ENCODE data around the gene PHC3.

Gene PHC3

DNA sequence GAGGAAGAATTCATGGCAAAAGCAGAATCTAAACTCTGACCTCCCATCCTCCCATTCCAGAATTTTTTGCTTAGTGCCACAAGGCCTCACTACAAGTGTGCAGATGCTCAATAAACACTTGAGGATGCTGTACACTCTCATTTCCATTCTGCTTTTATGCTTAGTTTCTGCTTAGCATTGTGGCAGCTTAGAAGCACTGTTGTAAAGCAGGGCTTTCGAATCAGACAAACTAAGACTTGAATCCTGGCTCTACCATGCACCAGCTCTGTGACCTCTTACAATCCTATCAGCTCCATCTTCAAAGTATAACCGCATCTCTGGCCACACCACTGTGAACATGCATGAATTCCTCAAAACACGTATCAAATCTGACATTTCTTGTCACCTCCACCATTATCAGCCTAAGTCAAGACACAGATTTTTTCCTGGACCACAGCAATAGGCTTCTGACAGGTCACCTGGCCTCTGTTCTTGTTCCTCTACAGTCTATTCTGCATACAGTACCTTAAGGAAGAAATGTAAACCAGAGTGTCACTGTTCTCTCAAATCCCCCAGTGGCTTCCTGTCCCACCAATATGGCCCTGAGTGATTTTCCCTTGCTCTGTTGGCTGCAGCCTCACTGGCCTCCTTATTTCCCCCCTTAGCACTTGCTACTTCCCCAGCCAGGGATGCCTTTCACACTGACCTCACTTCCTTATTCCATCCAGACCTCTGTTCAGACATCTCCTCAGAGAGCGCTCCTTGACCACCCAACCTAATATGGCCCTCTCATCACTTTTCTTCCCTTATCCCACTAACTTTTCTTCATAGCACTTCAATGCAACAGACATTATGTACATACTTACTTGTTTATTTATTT lies 8.1 kb upstream of the PHC3 start:
- no peak for DNase-seq

GRCh38 chr3:170180079-170180907 lies 1.2 kb downstream of the PHC3 start:
- DNase-seq: no peak

GRCh38 chr3:170179432-170179831 lies 2.1 kb downstream of the PHC3 start:
- no peak for DNase-seq

DNA sequence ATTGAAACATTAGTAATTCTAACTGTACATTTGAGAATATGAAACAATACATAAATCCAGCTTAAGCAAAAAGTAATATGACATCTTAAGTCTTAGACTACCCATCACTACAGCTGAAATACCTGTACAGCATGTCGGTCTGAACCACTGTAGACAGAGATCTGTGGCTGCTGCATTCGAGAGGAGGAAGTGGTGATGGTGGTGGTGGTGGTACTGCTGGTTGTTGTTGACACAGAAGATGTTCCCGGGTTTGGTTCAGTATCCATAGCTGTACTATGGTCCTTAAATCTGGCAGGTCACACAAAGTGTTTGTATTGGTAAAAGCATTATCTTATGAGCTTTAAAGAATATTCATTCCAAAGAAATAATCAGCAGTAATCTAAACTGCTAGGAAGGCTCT lies 2.9 kb downstream of the PHC3 start:
- no peak for DNase-seq

GRCh38 chr3:170171563-170171962 lies 10.0 kb downstream of the PHC3 start:
- no peak for DNase-seq

GRCh38 chr3:170164717-170165116 lies 16.8 kb downstream of the PHC3 start:
- no peak for DNase-seq

- DNase-seq: no peak
Observed at GRCh38 chr3:170163956-170164645, 17.4 kb downstream of the PHC3 start.

DNA sequence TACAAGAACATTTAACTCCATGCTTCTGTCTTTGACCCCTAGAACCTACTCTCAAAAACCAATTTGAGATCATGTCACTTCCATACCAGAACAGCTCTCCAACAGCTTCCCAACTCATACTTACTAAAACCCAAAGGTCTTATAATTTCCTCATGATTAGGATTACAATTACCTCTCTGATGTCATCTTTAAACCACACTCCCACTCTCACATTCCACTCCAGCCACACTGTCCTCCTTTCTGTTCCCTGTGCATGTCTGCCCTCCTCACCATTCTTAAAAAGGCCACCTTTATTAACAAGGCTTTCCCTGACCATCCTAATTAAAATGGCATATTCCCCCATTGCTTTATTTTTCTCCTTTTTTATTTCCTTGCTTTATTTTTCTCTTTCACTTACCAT lies 18.9 kb downstream of the PHC3 start:
- no peak for DNase-seq

DNA sequence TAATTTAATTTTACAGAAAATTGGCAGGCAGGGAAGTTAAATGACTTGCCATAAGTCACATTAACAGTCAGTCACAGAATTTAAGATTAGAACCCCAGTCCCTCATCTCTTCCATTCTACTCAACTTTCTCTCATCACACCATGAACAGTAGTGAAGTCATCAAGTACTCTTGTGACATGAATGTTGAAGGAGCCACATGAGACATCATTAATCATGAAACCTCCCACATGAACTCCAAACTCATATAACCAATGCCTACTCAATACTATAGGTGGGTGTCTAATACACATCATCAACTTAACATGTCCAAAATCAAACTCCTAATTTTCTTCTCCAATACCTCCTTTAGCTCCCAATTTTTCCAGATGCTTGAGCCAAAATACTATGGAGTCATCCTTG lies 19.5 kb downstream of the PHC3 start:
- DNase-seq: no peak

- DNase-seq: no peak
Observed at GRCh38 chr3:170159933-170160332, 21.6 kb downstream of the PHC3 start.

- DNase-seq: no peak
Observed at GRCh38 chr3:170159459-170159858, 22.1 kb downstream of the PHC3 start.

DNA sequence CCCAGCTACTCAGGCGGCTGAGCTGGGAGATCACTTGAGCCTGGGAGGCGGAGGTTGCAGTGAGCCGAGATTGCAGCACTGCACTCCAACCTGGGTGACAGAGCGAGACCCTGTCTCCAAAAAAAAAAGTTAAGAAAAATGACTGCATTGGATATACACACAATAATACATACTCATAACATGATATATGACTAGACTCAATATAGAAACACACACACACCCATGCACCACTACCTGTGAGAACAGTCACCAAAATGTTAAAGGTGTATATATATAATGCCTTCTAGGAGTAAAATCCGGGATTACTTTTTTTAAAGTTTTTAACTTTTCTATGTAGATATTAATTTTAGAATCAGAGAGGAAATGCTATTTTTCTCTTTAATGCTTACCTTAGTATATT lies 25.9 kb downstream of the PHC3 start:
- DNase-seq: no peak

- no peak for DNase-seq
Observed at GRCh38 chr3:170154569-170155143, 26.9 kb downstream of the PHC3 start.

GRCh38 chr3:170154084-170154483 lies 27.4 kb downstream of the PHC3 start:
- no peak for DNase-seq

DNA sequence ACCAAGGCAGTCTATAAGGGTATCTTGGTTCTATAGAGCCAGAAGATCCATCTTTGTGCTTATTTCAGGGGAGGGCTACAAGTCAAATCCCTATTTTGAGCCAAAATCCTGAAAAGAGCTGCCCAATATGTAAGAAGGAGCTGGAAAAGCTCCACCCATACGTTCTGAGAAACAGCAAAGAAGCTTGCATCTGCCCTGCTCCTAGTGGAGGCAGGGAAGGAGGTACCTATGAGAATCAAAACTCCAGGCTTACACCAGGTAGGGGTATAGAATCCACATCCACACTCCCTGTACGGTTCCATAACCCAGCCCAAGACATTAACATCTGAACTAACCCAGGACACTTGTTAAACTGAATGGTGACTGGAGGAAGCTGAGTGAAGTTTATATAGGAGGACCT lies 30.0 kb downstream of the PHC3 start:
- DNase-seq: no peak

- DNase-seq: no peak
Observed at GRCh38 chr3:170149016-170149415, 32.5 kb downstream of the PHC3 start.

GRCh38 chr3:170145278-170145677 lies 36.3 kb downstream of the PHC3 start:
- DNase-seq: no peak

- no peak for DNase-seq
Observed at GRCh38 chr3:170144437-170144843, 37.1 kb downstream of the PHC3 start.

GRCh38 chr3:170142373-170142772 lies 39.2 kb downstream of the PHC3 start:
- DNase-seq: no peak

GRCh38 chr3:170137986-170138385 lies 43.5 kb downstream of the PHC3 start:
- no peak for DNase-seq

DNA sequence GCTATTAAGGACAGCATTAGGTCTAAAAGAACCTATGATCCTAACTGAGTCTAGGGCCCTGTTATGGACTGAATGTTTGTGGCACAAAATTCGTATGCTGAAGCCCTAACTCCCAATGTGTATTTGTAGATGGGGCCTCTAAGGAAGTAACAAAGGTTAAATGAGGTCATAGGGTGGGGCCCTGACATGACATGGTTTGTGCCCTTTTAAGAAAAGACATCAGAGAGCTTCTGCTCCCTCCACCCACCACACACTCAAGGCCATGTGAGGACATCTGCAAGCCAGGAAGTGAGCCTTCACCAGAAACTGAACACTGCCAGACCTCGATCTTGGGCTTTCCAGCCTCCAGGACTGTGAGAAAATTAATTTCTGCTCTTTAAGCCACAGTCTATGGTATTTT lies 49.2 kb downstream of the PHC3 start:
- no peak for DNase-seq

- no peak for DNase-seq
Observed at GRCh38 chr3:170130532-170130931, 51.0 kb downstream of the PHC3 start.

GRCh38 chr3:170128977-170129431 lies 52.5 kb downstream of the PHC3 start:
- DNase-seq: no peak

All from NCI-H510A (cell line).